Progenitor cell of endocrine pancreas (in vitro differentiated cells): ENCODE results near the gene PTMA. TPM values are rescaled to one million over a fixed set of nuclear protein-coding genes. Genes with fewer than 3 reads are reported as not detected.

Experiments
- DNase-seq: peaks from one replicate; pipeline ENCODE4 v3.0.0; 2021; ENCODE audit warnings: low spot score; ENCODE audit not compliant: unreplicated experiment
- H3K27ac Mint-ChIP-seq: 2 replicates; pipeline ENCODE4 v1.8.0; 2021; ENCODE audit warnings: mild to moderate bottlenecking, moderate library complexity, mixed read lengths
- H3K27me3 Mint-ChIP-seq: 2 replicates; pipeline ENCODE4 v1.8.0; 2021; ENCODE audit warnings: mixed read lengths
- H3K36me3 Mint-ChIP-seq: 2 replicates; pipeline ENCODE4 v1.8.0; 2022; ENCODE audit warnings: mixed read lengths; ENCODE audit not compliant: insufficient read depth
- H3K4me1 Mint-ChIP-seq: 2 replicates; pipeline ENCODE4 v1.8.0; 2021; ENCODE audit warnings: low read depth, mixed read lengths
- H3K4me3 Mint-ChIP-seq: 2 replicates; pipeline ENCODE4 v1.8.0; 2021; ENCODE audit warnings: low read depth, mild to moderate bottlenecking, moderate library complexity, mixed read lengths
- H3K9me3 Mint-ChIP-seq: 2 replicates; pipeline ENCODE4 v1.8.0; 2021; ENCODE audit warnings: low read depth, mixed read lengths
- CTCF ChIP-seq: fragments of 200-600 bp; sonication (generic); IDR thresholded peaks from one replicate; pipeline ENCODE4 v1.5.0; 2021; ENCODE audit warnings: antibody characterized with exemption, mild to moderate bottlenecking; ENCODE audit not compliant: unreplicated experiment
- total RNA-seq: library from RNA; stranded (reverse); gene quantifications from 2 replicates; pipeline ENCODE4 v1.2.1, GENCODE V29; 2021

Gene PTMA
- total RNA-seq, 1 donor from 2014 or later = 1,116 TPM

DNA sequence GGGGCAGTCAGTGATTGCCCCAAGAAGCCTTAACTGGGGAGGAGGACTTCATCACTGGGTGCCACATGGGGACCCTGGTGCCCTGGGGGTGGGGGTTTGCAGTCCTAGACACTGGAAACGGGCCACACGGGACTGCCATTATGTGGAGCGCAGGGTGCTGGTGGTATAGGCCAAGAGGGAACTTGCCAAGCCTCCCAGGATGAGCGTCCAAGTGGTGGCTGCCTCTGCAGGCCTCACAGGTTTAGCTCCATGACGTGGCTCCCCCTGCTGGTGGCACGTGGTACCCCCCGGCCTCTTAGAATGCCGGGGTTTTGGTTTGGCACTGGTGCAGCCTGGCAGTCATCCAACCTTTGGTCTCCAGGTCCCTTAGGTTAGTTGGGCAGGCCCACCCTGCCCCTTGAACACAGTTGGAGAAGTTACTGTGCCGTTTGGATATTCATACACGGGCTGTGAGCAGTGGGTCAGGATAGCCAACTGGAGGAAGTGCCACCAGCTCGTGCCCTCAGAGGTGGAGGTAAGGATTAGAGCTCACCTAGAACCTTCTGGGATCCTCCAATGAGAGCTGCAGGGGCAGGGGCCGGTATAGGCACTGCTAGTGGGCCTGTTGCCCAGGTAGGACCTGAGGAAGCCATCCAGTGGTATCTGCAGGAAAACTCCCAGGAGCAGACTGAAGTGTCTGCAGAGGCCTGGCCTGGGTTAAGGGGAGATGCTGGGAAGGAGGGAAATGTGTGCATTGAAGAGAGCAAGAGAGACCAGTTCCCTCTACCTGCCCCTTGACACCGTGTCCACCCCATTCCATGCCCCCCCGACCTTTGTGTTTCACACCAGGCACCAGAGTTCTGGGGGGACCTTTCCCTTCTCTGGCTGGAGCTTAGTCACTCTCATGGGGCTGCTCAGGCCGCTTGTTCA lies 5.7 kb downstream of the PTMA start:
- H3K4me3 Mint-ChIP-seq = peak overlapping the region; percentile 45
- peak; percentile 87 for TF ChIP-seq CTCF
- H3K4me1 Mint-ChIP-seq = peaks cover 17% of the 10 kb centered on the region
- DNase-seq = peak; percentile 74
- H3K27ac Mint-ChIP-seq = peak overlapping the region; percentile 96
- peaks cover 19% of the 10 kb centered on the region for H3K36me3 Mint-ChIP-seq
- H3K27me3 Mint-ChIP-seq = no peaks in the 10 kb centered on the region
- H3K9me3 Mint-ChIP-seq = no peaks in the 10 kb centered on the region

DNA sequence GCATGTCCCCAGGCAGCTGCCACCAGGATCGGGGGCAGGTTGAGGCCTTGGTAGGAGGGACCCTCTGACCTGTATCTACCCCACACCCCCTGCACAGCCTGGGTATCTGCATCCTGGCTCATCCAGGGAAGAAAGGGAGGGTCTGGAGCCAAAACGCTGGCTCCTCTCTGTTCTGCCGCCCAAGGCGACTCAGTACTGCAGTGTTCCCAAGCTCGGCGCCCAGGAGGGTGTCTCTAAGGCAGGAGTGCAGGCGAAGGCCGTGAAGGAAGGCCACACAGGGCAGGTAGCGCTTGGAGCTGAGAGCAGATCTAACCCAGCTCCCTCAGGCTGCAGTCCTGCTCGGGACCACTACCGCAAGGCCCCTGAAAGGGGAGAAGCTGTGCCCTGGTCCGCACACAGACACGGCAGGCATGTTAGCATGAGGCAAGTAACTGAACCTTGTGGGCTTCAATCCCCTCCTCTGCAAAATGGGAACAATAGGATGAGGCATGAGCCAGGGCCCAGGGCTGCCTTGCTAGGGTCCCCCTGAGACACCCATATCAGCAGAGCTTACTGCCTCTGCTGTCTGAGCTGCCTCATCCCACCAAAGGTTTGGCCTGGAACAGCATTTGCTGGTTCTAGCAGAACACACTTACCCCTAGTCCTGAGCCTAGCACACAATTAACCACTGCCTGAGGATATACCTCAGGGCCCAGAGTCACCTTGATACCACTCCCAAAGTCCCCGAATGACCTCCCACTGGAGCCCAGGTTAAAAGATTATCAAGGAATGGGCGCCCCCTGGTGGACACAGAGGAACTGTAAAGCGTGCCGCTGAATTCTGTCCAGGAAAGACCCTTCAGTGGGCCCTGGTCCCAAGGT lies 6.5 kb downstream of the PTMA start:
- Mint-ChIP-seq H3K4me3 (no peak overlapping the region), H3K4me1 (peaks cover 17% of the 10 kb centered on the region), H3K27ac (peak overlapping the region; percentile 92), H3K9me3 (no peaks in the 10 kb centered on the region), H3K36me3 (peaks cover 16% of the 10 kb centered on the region), H3K27me3 (no peaks in the 10 kb centered on the region)
- TF ChIP-seq CTCF = peak; percentile 87
- peak; percentile 81 for DNase-seq

DNA sequence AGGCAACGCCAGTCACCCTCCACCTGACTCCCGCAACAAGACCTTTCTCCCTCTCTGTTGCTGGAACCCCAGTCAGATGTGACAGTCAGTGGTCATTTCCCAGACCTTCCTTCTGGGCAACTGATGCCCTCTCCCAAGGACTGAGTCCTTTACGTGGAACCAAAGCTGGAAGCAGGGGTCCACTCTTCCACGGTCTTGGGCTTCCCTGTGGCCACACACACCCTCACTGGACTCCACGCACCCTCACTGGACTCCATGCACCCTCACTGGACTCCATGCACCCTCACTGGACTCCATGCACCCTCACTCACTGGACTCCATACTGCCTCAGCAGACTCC lies 7.1 kb downstream of the PTMA start:
- Mint-ChIP-seq H3K9me3 (no peaks in the 10 kb centered on the region), H3K27me3 (no peaks in the 10 kb centered on the region), H3K4me3 (no peak overlapping the region), H3K4me1 (peaks cover 17% of the 10 kb centered on the region), H3K27ac (no peak overlapping the region), H3K36me3 (peaks cover 16% of the 10 kb centered on the region)
- TF ChIP-seq CTCF = no peak
- DNase-seq = no peak

GRCh38 chr2:231715988-231716616 lies 7.8 kb downstream of the PTMA start:
- DNase-seq = no peak
- H3K4me3 Mint-ChIP-seq = no peak overlapping the region
- no peaks in the 10 kb centered on the region for H3K27me3 Mint-ChIP-seq
- H3K36me3 Mint-ChIP-seq = peaks cover 15% of the 10 kb centered on the region
- TF ChIP-seq CTCF = no peak
- H3K27ac Mint-ChIP-seq = no peak overlapping the region
- no peaks in the 10 kb centered on the region for H3K9me3 Mint-ChIP-seq
- H3K4me1 Mint-ChIP-seq = peaks cover 17% of the 10 kb centered on the region
